ENCODE data around the gene PTRH2. TPM values are rescaled to one million over a fixed set of nuclear protein-coding genes. Genes with fewer than 3 reads are reported as not detected.

The PTRH2 gene
- polyA plus RNA-seq (2011; rRNA removed) (169 and 171 TPM in 2 replicates), polyA plus RNA-seq (2017; fragmentation: RNase III; extraction: RNeasy Plus Mini Kit Qiagen cat#74134 plus additional on column Dnase treatment) (109 to 114 TPM (median 111 TPM) in 3 replicates), polyA minus RNA-seq (2011; rRNA and poly(A)+ RNA removed) (53.6 and 71.5 TPM in 2 replicates)
- 94.6 and 108 TPM in 2 replicates for polyA plus RNA-seq (2012; cell fraction: cytosol; rRNA removed)
- 35.6 and 63.6 TPM in 2 replicates for polyA plus RNA-seq (2012; cell fraction: nucleus; rRNA removed)

GRCh38 chr17:59707149-59707970 lies at the start of gene PTRH2, which contains the start of gene VMP1:
Gene PTRH2 (minus strand): TSS chr17:59707430. CDS start chr17:59697978, 9,452 bp downstream.
Gene VMP1 (plus strand): TSS chr17:59707654. CDS start chr17:59731447, 23,793 bp downstream.
- no peaks in the 10 kb centered on the region for H3K9me3 ChIP-seq
- peak; percentile 97 to 98 for ATAC-seq
- peaks cover 44% of the 10 kb centered on the region for H3K4me1 ChIP-seq
- H3K27ac ChIP-seq: peak within 1 kb of the TSS; percentile 87 to 92
- FAIRE-seq: peak; percentile 76
- peak within 1 kb of the TSS; percentile 98 for H3K4me2 ChIP-seq
- 1% methylated on average over 43 of the region's 45 CpGs for WGBS (ENCODE audit: missing lambda C conversion rate)
- peak; percentile 100 for DNase-seq (ENCODE audit: low read depth in 1 of 2, low spot score in 1 of 2)
- peak within 1 kb of the TSS; percentile 68 for H3K4me3 ChIP-seq
- ChIA-PET POLR2A (interaction anchor here (0.7 to 2.1 kb wide), 18 partner anchors 9 to 375 kb away, joined by 3 to 38 read pairs (median 4); partner anchors contain the start of genes CLTC, HEATR6 and RNFT1), CTCF (interaction anchor here (1.0 to 3.7 kb wide), 11 partner anchors 8 to 152 kb away, joined by 3 to 12 read pairs (median 4); no protein-coding TSS in a partner anchor)
- TF ChIP-seq FOXS1 (CRISPR knock-in tag; IDR thresholded peaks at IDR 0.05) (no peak), USF2 (IDR thresholded peaks at IDR 0.05) (0 out of 2 replicates have a peak, but pooled peaks have one; percentile 9), GATA3 (IDR thresholded peaks at IDR 0.05; ENCODE audit: borderline replicate concordance) (peak; percentile 51), RARB (CRISPR knock-in tag; IDR thresholded peaks at IDR 0.05) (0 out of 2 replicates have a peak, but pooled peaks have one; percentile 59), CHD2 (IDR thresholded peaks at IDR 0.05; ENCODE audit: low read length, partially characterized antibody) (peak; percentile 95), ATOH8 (CRISPR knock-in tag; IDR thresholded peaks at IDR 0.05; ENCODE audit: low read depth) (0 out of 2 replicates have a peak, but pooled peaks have one; percentile 11), CBX8 (IDR thresholded peaks at IDR 0.05) (no peak), MYC (IDR thresholded peaks at IDR 0.05; ENCODE audit: borderline replicate concordance, low read length) (peak; percentile 97), E2F6 (IDR thresholded peaks at IDR 0.05; ENCODE audit: borderline replicate concordance, low read depth) (peak; percentile 83), HMGXB4 (CRISPR knock-in tag; IDR thresholded peaks at IDR 0.05; ENCODE audit: borderline replicate concordance) (no peak), HDAC2 (IDR thresholded peaks at IDR 0.05) (no peak), KDM5A (IDR thresholded peaks at IDR 0.05) (no peak; the same call in 1 of the 2 replicates), HES2 (IDR thresholded peaks at IDR 0.05) (no peak), NPAS2 (CRISPR knock-in tag; IDR thresholded peaks at IDR 0.05; ENCODE audit: borderline replicate concordance) (no peak), RCOR1 (IDR thresholded peaks at IDR 0.05; ENCODE audit: low read depth, low read length) (no peak), RFX5 (IDR thresholded peaks at IDR 0.05) (no peak), CTCF (IDR thresholded peaks at IDR 0.05) (no peak), POLR2A (IDR thresholded peaks at IDR 0.05; ENCODE audit: low read length) (peak; percentile 68), REST (IDR thresholded peaks at IDR 0.05) (peak; percentile 91), ZFP36 (IDR thresholded peaks at IDR 0.05; ENCODE audit: borderline replicate concordance, partially characterized antibody) (no peak), SREBF2 (IDR thresholded peaks at IDR 0.05) (no peak), CHD4 (IDR thresholded peaks at IDR 0.05; ENCODE audit: borderline replicate concordance) (no peak), NFE2L2 (conservative IDR thresholded peaks at IDR 0.05; ENCODE audit: low read length) (0 out of 2 replicates have a peak, but pooled peaks have one; percentile 4), HOXB5 (CRISPR knock-in tag; IDR thresholded peaks at IDR 0.05) (no peak), ZNF302 (CRISPR knock-in tag; IDR thresholded peaks at IDR 0.05) (no peak), TFCP2L1 (CRISPR knock-in tag; IDR thresholded peaks at IDR 0.05) (peak; percentile 70; the same call in 1 of the 2 replicates), FOSL2 (IDR thresholded peaks at IDR 0.05) (no peak), FOSL2 (CRISPR knock-in tag; IDR thresholded peaks at IDR 0.05) (0 out of 2 replicates have a peak, but pooled peaks have one; percentile 45), MAFK (IDR thresholded peaks at IDR 0.05; ENCODE audit: partially characterized antibody) (peak; percentile 73)
